Measurements from ENCODE around the gene OR6K3. TPM values are rescaled to one million over a fixed set of nuclear protein-coding genes. Genes with fewer than 3 reads are reported as not detected.

The OR6K3 gene
- polyA plus RNA-seq, 1 donor (not counting 4 experiments of a cell fraction or from before 2014, with no cell fraction given) = not detected

- Histone ChIP-seq H3K4me3 (ENCODE audit: control insufficient read depth in 2 of 3, extremely low read depth in 1 of 3, insufficient read depth in 2 of 3, low read depth in 1 of 3, low read length in 3 of 3) (no peak overlapping the region), H3K27me3 (ENCODE audit: control insufficient read depth, extremely low read depth, insufficient read depth, low read length) (no peaks in the 10 kb centered on the region), H3K9me3 (ENCODE audit: control insufficient read depth, low read depth, low read length) (no peaks in the 10 kb centered on the region), H3K4me2 (ENCODE audit: control insufficient read depth, extremely low read depth, insufficient read depth, low read depth, low read length) (no peak overlapping the region), H3K9ac (ENCODE audit: control insufficient read depth, extremely low read depth, insufficient read depth, low read length) (no peak overlapping the region), H2AFZ (ENCODE audit: control insufficient read depth, low read length) (no peak overlapping the region), H3K4me1 (ENCODE audit: control insufficient read depth, extremely low read depth, insufficient read depth, low read length) (no peaks in the 10 kb centered on the region), H3K9me1 (ENCODE audit: control insufficient read depth, extremely low read depth, insufficient read depth, low read length) (no peaks in the 10 kb centered on the region), H3K36me3 (ENCODE audit: control insufficient read depth in 2 of 2, extremely low read depth in 1 of 2, insufficient read depth in 2 of 2, low read length in 2 of 2) (no peaks in the 10 kb centered on the region), H3K27ac (ENCODE audit: control insufficient read depth, insufficient read depth, low read length) (no peak overlapping the region), H3K79me2 (ENCODE audit: control insufficient read depth, insufficient read depth, low read length) (no peaks in the 10 kb centered on the region), H4K20me1 (ENCODE audit: control insufficient read depth, extremely low read depth, insufficient read depth, low read length) (no peaks in the 10 kb centered on the region)
- TF ChIP-seq CTCF (optimal IDR thresholded peaks at IDR 0.05 in 1 of 3, IDR thresholded peaks at IDR 0.05 in 1 of 3, conservative IDR thresholded peaks at IDR 0.05 in 1 of 3; ENCODE audit: extremely low read depth in 1 of 3, insufficient read depth in 2 of 3, low read length in 3 of 3) (no peak), EZH2 (IDR thresholded peaks at IDR 0.05; ENCODE audit: low read length) (no peak)
- DNase-seq (ENCODE audit: low read depth, low spot score) (no peak), FAIRE-seq (no peak)
- dilution Hi-C loops (cut with MboI; ENCODE audit: extremely low pct_ligation_motif_present, low sequenced_read_pairs) = no loop called here
Observed at GRCh38 chr1:158717344-158717743, 3.2 kb downstream of the OR6K3 start.

GRCh38 chr1:158716335-158716734 lies 4.2 kb downstream of the OR6K3 start:
- dilution Hi-C loops (cut with MboI; ENCODE audit: extremely low pct_ligation_motif_present, low sequenced_read_pairs) = no loop called here
- no peaks in the 10 kb centered on the region for H3K27me3 ChIP-seq (ENCODE audit: control insufficient read depth, extremely low read depth, insufficient read depth, low read length)
- no peaks in the 10 kb centered on the region for H4K20me1 ChIP-seq (ENCODE audit: control insufficient read depth, extremely low read depth, insufficient read depth, low read length)
- H3K4me1 ChIP-seq (ENCODE audit: control insufficient read depth, extremely low read depth, insufficient read depth, low read length) = no peaks in the 10 kb centered on the region
- H2AFZ ChIP-seq (ENCODE audit: control insufficient read depth, low read length) = no peak overlapping the region
- FAIRE-seq (no peak), DNase-seq (ENCODE audit: low read depth, low spot score) (no peak)
- no peak overlapping the region for H3K4me2 ChIP-seq (ENCODE audit: control insufficient read depth, extremely low read depth, insufficient read depth, low read depth, low read length)
- H3K79me2 ChIP-seq (ENCODE audit: control insufficient read depth, insufficient read depth, low read length) = no peaks in the 10 kb centered on the region
- TF ChIP-seq EZH2 (IDR thresholded peaks at IDR 0.05; ENCODE audit: low read length) (no peak), CTCF (optimal IDR thresholded peaks at IDR 0.05 in 1 of 3, IDR thresholded peaks at IDR 0.05 in 1 of 3, conservative IDR thresholded peaks at IDR 0.05 in 1 of 3; ENCODE audit: extremely low read depth in 1 of 3, insufficient read depth in 2 of 3, low read length in 3 of 3) (no peak)
- no peak overlapping the region for H3K9ac ChIP-seq (ENCODE audit: control insufficient read depth, extremely low read depth, insufficient read depth, low read length)
- no peaks in the 10 kb centered on the region for H3K9me3 ChIP-seq (ENCODE audit: control insufficient read depth, low read depth, low read length)
- no peak overlapping the region for H3K27ac ChIP-seq (ENCODE audit: control insufficient read depth, insufficient read depth, low read length)
- H3K9me1 ChIP-seq (ENCODE audit: control insufficient read depth, extremely low read depth, insufficient read depth, low read length) = no peaks in the 10 kb centered on the region
- H3K36me3 ChIP-seq (ENCODE audit: control insufficient read depth in 2 of 2, extremely low read depth in 1 of 2, insufficient read depth in 2 of 2, low read length in 2 of 2) = no peaks in the 10 kb centered on the region
- no peak overlapping the region for H3K4me3 ChIP-seq (ENCODE audit: control insufficient read depth in 2 of 3, extremely low read depth in 1 of 3, insufficient read depth in 2 of 3, low read depth in 1 of 3, low read length in 3 of 3)

Measured in keratinocyte (primary cell).